Naive thymus-derived CD8-positive, alpha-beta T cell (primary cell): Measurements from ENCODE around the gene SFMBT2. TPM values are rescaled to one million over a fixed set of nuclear protein-coding genes. Genes with fewer than 3 reads are reported as not detected.
"Not testable (repeated sequence)": the region's sequence is repeated elsewhere in the genome, so short reads cannot be mapped to it uniquely, and the experiment has no call there.

Experiments
- ATAC-seq, 2 donors: fragments of 150-1000 bp; cut with Tn5 transposase in 1 of 2; sonication (Bioruptor Pico), chemical (Tn5 transposase) in 1 of 2; 1 replicate in 1 of 2; 2 replicates in 1 of 2; pipeline ENCODE4 v1.10.0; 2021; ENCODE audit warnings: mild to moderate bottlenecking in 2 of 2, moderate library complexity in 2 of 2
- POLR2A ChIA-PET: fragments of 350-600 bp; sonication (Branson Sonifier 250); formaldehyde crosslinking; loops from one replicate; lab custom pipeline; 2021; ENCODE audit warnings: antibody characterized with exemption; lab: Charles Lee
- DNase-seq, 10 donors: peaks; one replicate each; pipeline versions ENCODE4 v3.0.0 to v3.0.0-alpha.2; 2020 to 2022
- H3K27ac Mint-ChIP-seq, 10 donors: one replicate each; pipeline ENCODE4 v1.8.0; 2020 to 2022; ENCODE audit warnings: mild to moderate bottlenecking in 10 of 10, mixed read lengths in 10 of 10, moderate library complexity in 4 of 10, inconsistent platforms in 1 of 10
- H3K27me3 Mint-ChIP-seq, 5 donors: one replicate each; pipeline ENCODE4 v1.8.0; 2021 to 2022; ENCODE audit warnings: mixed read lengths in 5 of 5
- H3K36me3 Mint-ChIP-seq, 3 donors: one replicate each; pipeline ENCODE4 v1.8.0; 2020 to 2022; ENCODE audit warnings: mixed read lengths in 3 of 3, mild to moderate bottlenecking in 2 of 3, inconsistent platforms in 1 of 3
- H3K4me1 Mint-ChIP-seq, 4 donors: one replicate each; pipeline ENCODE4 v1.8.0; 2021 to 2022; ENCODE audit warnings: mixed read lengths in 4 of 4
- H3K4me3 Mint-ChIP-seq, 10 donors: one replicate each; pipeline ENCODE4 v1.8.0; 2020 to 2022; ENCODE audit warnings: mild to moderate bottlenecking in 10 of 10, mixed read lengths in 10 of 10, moderate library complexity in 6 of 10, inconsistent platforms in 1 of 10
- H3K9me3 Mint-ChIP-seq, 9 donors: one replicate each; pipeline ENCODE4 v1.8.0; 2020 to 2022; ENCODE audit warnings: mixed read lengths in 9 of 9, mild to moderate bottlenecking in 3 of 9, inconsistent platforms in 1 of 9, moderate library complexity in 1 of 9
- polyA plus RNA-seq, 3 donors: library from polyadenylated mRNA; unstranded; fragments of 300-500 nt; fragmentation: Illumina TruSeq; gene quantifications; one replicate each; pipeline ENCODE4 v1.2.3, GENCODE V29; 2021
- total RNA-seq, 8 experiments: library from RNA in 2 of 8; stranded (reverse) in 2 of 8; gene quantifications; one replicate each; pipeline ENCODE4 v1.2.3 and lab custom pipeline; 2021 to 2026

SFMBT2 gene
- total and polyA plus RNA-seq, 5 experiments from 2014 or later: 2.2 to 31.8 (median 6.7) TPM

DNA sequence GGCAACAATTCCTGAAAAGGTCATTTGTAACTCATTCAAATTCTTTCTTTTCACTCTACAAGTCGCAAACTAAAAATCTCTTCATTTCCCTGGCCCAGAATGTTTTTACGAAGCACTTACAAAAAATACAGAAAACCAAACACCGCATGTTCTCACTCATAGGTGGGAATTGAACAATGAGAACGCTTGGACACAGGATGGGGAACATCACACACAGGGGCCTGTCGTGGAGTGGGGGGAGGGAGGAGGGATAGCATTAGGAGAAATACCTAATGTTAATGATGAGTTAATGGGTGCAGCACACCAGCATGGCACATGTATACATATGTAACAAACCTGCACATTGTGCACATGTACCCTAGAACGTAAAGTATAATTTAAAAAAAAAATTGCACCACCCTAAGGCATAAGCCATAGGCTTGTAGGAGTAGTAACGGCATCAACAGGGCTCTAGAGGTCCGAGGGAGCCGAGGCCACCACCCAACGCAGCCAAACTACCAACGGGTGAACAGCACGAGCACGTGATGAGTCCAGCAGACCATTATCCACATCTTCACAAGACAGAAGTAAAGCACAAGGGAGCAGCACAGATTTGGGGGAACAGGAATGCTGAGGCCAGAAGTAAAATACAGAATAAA is 98.9 kb downstream of the SFMBT2 start:
- H3K27me3 Mint-ChIP-seq, DNase-seq, H3K9me3 Mint-ChIP-seq, ATAC-seq, H3K4me3 Mint-ChIP-seq, POLR2A ChIA-PET: not testable (repeated sequence)
- peaks cover 18 to 29% (median 27%) of the 10 kb centered on the region in 3 donors for H3K36me3 Mint-ChIP-seq
- peak overlapping the region in 4 of 10 donors; percentile 4 to 88 (median 43) for H3K27ac Mint-ChIP-seq
- H3K4me1 Mint-ChIP-seq: peaks cover 37 to 75% (median 56%) of the 10 kb centered on the region in 4 donors

DNA sequence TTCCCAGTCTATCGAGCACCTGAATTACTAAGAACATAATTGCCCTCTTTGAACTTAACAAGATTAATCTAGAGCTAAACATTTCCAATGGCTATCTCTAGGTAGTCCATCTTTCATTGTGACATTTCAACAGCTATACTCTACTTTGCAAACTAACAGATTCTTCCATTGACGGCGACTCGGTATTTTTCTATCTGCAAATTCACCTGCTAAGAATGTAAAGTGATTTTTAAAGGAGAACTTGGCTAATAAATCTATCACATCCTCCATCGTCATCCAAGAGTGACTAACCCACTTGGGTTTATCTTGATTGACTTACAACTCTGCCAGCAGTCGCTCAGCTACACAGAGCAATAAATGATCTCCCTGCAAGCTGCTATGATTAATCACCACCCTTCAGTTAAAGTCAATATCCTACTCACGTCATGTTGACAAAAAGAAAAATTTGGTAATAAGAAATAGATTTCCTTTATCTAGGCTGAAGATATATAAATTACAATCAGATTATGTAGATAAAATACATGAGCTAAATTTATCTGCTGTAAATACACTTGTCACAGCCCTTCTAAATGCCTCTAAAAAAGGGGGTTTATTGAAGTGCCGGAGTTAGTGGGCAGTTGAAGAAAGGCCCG is 99.5 kb downstream of the SFMBT2 start:
- H3K4me1 Mint-ChIP-seq: peaks cover 32 to 74% (median 51%) of the 10 kb centered on the region in 4 donors
- H3K36me3 Mint-ChIP-seq: peaks cover 18 to 27% (median 27%) of the 10 kb centered on the region in 3 donors
- H3K4me3 Mint-ChIP-seq: no peak overlapping the region
- DNase-seq (no peak), ATAC-seq (no peak)
- POLR2A ChIA-PET: no interaction called here
- peaks cover 0 to 5% (median 0%) of the 10 kb centered on the region in 9 donors for H3K9me3 Mint-ChIP-seq
- H3K27me3 Mint-ChIP-seq: no peaks in the 10 kb centered on the region
- peak overlapping the region in 1 of 10 donors; percentile 4 for H3K27ac Mint-ChIP-seq

DNA sequence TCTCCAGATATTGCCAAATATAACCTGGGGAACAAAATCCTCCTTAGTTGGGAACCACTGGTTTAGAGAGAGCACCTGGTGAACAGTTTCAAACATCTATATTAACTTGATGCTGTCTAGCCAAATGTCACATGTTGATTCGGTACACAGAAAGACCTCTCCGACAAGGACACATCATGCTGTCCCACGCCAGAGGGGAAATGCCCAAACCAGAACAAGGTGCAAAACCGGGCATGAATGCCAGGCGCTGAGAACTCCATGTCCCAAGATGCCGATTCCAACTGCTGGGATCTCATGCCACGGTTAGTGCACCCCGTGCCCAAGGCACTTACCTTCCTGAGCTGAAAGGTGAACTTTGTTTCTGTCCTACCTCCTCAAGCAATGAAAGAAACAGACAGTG is 100.8 kb downstream of the SFMBT2 start:
- DNase-seq: no peak
- Mint-ChIP-seq H3K4me1 (peaks cover 25 to 73% (median 43%) of the 10 kb centered on the region in 4 donors), H3K9me3 (peaks cover 0 to 5% (median 0%) of the 10 kb centered on the region in 9 donors), H3K27ac (no peak overlapping the region), H3K4me3 (no peak overlapping the region), H3K36me3 (peaks cover 18 to 30% (median 26%) of the 10 kb centered on the region in 3 donors), H3K27me3 (no peaks in the 10 kb centered on the region)
- POLR2A ChIA-PET: no interaction called here
- ATAC-seq: no peak

DNA sequence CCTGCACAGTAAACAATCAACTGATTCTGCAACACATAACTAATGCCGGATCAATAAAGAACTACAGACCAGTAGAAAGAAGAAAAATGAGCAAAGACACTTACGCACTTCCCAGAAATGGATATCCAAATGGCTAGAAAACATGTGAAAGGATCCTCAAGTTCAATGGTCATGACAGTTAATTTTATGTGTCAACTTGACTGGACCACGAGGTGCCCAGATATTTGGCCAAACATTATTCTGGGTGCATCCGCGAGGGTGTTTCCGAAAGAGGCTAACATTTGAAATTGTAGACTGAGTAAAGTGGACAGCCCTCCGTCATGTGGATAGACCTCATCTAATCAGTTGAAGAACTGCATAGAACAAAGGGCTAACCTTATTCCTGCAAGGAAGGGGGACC is 102.0 kb downstream of the SFMBT2 start:
- ATAC-seq: no peak
- peak overlapping the region in 2 of 10 donors; percentile 72 to 73 for H3K27ac Mint-ChIP-seq
- H3K36me3 Mint-ChIP-seq: peaks cover 18 to 31% (median 28%) of the 10 kb centered on the region in 3 donors
- POLR2A ChIA-PET: no interaction called here
- DNase-seq: no peak
- peaks cover 0 to 5% (median 0%) of the 10 kb centered on the region in 9 donors for H3K9me3 Mint-ChIP-seq
- no peaks in the 10 kb centered on the region for H3K27me3 Mint-ChIP-seq
- H3K4me1 Mint-ChIP-seq: peaks cover 18 to 73% (median 45%) of the 10 kb centered on the region in 4 donors
- H3K4me3 Mint-ChIP-seq: no peak overlapping the region

- H3K27me3 Mint-ChIP-seq: no peaks in the 10 kb centered on the region
- ATAC-seq (no peak), DNase-seq (no peak)
- H3K4me1 Mint-ChIP-seq: peaks cover 17 to 75% (median 50%) of the 10 kb centered on the region in 4 donors
- peaks cover 0 to 5% (median 0%) of the 10 kb centered on the region in 9 donors for H3K9me3 Mint-ChIP-seq
- H3K27ac Mint-ChIP-seq: peak overlapping the region in 1 of 10 donors; percentile 73
- POLR2A ChIA-PET: no interaction called here
- H3K36me3 Mint-ChIP-seq: peaks cover 18 to 34% (median 26%) of the 10 kb centered on the region in 3 donors
- peak overlapping the region in 1 of 10 donors; percentile 16 for H3K4me3 Mint-ChIP-seq
Observed at GRCh38 chr10:7306616-7307015, 104.2 kb downstream of the SFMBT2 start.

DNA sequence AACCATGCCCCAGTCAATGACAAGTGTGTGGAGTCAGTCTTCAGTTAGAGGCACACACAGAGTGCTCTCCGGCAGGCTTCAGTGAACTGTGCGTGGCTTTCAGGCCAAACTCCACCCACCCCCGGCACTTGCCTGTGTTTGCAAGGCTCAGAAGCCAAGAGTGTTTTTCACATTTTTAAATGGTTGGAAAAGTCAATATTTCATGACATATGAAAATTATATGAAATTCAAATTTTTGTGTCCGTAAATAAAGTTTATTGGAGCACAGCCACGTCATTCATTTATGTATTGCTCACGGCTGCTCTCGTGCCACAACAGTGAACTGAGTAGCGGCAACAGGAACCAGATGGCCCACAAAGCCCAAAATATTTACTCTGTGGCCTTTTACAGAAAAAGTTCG is 104.7 kb downstream of the SFMBT2 start:
- Mint-ChIP-seq H3K27ac (peak overlapping the region in 2 of 10 donors; percentile 38 to 73), H3K9me3 (peaks cover 0 to 5% (median 0%) of the 10 kb centered on the region in 9 donors), H3K4me3 (peak overlapping the region in 1 of 10 donors; percentile 36), H3K4me1 (peaks cover 19 to 75% (median 50%) of the 10 kb centered on the region in 4 donors), H3K27me3 (no peaks in the 10 kb centered on the region), H3K36me3 (peaks cover 15 to 37% (median 31%) of the 10 kb centered on the region in 3 donors)
- ATAC-seq (no peak), DNase-seq (no peak)
- POLR2A ChIA-PET: no interaction called here

DNA sequence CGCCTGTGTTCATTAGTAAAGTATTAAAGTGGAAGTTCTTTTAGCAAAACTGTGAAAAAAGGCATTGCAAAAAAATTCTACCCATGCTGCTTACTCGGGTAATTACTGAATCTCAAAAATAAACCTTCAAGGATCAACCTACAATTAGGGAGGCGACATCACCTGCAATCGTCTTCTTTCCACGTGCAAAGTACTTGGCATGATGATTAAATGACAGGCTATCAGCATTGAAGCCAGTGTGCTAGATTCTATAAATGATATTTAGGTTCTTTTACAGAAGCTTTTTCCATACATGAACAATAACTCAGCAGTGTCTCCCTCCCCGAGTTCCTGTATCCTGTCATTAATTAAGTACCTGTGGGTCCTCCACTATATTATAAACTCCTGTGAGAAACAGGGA is 105.8 kb downstream of the SFMBT2 start:
- no peak for DNase-seq
- H3K4me1 Mint-ChIP-seq: peaks cover 22 to 82% (median 54%) of the 10 kb centered on the region in 4 donors

DNA sequence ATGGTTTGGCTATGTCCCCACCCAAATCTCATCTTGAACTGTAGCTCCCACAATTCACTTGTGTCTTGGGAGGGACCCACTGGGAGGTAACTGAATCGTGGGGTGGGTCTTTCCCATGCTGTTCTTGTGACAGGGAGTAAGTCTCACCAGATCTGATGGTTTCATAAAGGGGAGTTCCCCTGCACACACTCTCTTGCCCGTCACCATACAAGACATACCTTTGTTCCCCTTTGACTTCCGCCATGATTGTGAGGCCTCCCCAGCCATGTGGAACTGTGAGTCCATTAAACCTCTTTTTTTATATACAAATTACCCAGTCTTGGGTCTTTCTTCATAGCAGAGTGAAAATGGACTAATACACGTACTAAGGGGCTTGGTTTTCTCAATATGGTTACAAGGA is 106.7 kb downstream of the SFMBT2 start:
- POLR2A ChIA-PET: interaction anchor here (0.6 kb wide), 1 partner anchor 37 kb away, joined by 3 read pairs; no protein-coding TSS in a partner anchor
- H3K27ac Mint-ChIP-seq: peak overlapping the region in 3 of 10 donors; percentile 29 to 51 (median 38)

More for the DNA sequence above, 105.8 kb downstream of the SFMBT2 start:
- Mint-ChIP-seq H3K27ac (peak overlapping the region in 2 of 10 donors; percentile 9 to 51), H3K9me3 (peaks cover 0 to 5% (median 0%) of the 10 kb centered on the region in 9 donors), H3K4me3 (no peak overlapping the region), H3K36me3 (peaks cover 14 to 37% (median 27%) of the 10 kb centered on the region in 3 donors), H3K27me3 (no peaks in the 10 kb centered on the region)
- POLR2A ChIA-PET: no interaction called here
- no peak for ATAC-seq

GRCh38 chr10:7302930-7303557 is 107.8 kb downstream of the SFMBT2 start:
- ATAC-seq (no peak), DNase-seq (no peak)
- peaks cover 0 to 4% (median 0%) of the 10 kb centered on the region in 9 donors for H3K9me3 Mint-ChIP-seq
- H3K27ac Mint-ChIP-seq: peak overlapping the region in 3 of 10 donors; percentile 12 to 78 (median 16)
- H3K27me3 Mint-ChIP-seq: no peaks in the 10 kb centered on the region
- peaks cover 5 to 25% (median 24%) of the 10 kb centered on the region in 3 donors for H3K36me3 Mint-ChIP-seq
- peaks cover 29 to 88% (median 66%) of the 10 kb centered on the region in 4 donors for H3K4me1 Mint-ChIP-seq
- H3K4me3 Mint-ChIP-seq: peak overlapping the region in 1 of 10 donors; percentile 42
- POLR2A ChIA-PET: no interaction called here

More for the DNA sequence above, 106.7 kb downstream of the SFMBT2 start:
- no peaks in the 10 kb centered on the region for H3K27me3 Mint-ChIP-seq
- DNase-seq: no peak
- peaks cover 14 to 34% (median 30%) of the 10 kb centered on the region in 3 donors for H3K36me3 Mint-ChIP-seq
- no peak overlapping the region for H3K4me3 Mint-ChIP-seq
- peaks cover 25 to 88% (median 59%) of the 10 kb centered on the region in 4 donors for H3K4me1 Mint-ChIP-seq
- peaks cover 0 to 5% (median 0%) of the 10 kb centered on the region in 9 donors for H3K9me3 Mint-ChIP-seq
- no peak for ATAC-seq

DNA sequence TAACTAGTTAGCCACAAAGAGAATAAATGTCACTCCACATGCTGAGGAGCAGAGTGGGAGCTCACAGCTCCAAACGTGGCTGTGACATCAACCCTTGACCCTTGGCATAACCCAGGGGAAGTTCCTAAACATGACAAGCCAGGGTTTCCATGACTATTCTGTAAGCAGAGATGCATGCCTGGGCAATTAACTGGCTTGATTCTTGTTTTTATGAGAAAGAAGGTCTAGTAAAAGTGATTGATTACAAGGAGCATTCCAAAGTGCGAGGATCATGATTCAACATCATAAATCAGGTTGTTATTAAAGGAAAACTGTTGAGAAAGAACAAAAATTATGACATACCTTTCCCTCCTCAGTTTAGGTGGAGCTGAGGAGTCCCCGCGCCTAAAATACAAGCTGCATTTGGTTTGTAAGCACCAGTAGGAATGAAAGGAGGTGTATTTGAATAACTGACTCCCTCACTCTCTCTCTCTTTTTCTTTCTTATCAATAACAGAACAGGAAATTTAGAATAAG is 108.4 kb downstream of the SFMBT2 start:
- no peaks in the 10 kb centered on the region for H3K27me3 Mint-ChIP-seq
- H3K27ac Mint-ChIP-seq: peak overlapping the region in 3 of 10 donors; percentile 27 to 78 (median 40)
- no peak for DNase-seq
- no peak for ATAC-seq
- H3K4me1 Mint-ChIP-seq: peaks cover 30 to 87% (median 70%) of the 10 kb centered on the region in 4 donors
- H3K36me3 Mint-ChIP-seq: peaks cover 4 to 25% (median 23%) of the 10 kb centered on the region in 3 donors
- H3K4me3 Mint-ChIP-seq: no peak overlapping the region
- POLR2A ChIA-PET: no interaction called here
- H3K9me3 Mint-ChIP-seq: peaks cover 0 to 4% (median 0%) of the 10 kb centered on the region in 9 donors

DNA sequence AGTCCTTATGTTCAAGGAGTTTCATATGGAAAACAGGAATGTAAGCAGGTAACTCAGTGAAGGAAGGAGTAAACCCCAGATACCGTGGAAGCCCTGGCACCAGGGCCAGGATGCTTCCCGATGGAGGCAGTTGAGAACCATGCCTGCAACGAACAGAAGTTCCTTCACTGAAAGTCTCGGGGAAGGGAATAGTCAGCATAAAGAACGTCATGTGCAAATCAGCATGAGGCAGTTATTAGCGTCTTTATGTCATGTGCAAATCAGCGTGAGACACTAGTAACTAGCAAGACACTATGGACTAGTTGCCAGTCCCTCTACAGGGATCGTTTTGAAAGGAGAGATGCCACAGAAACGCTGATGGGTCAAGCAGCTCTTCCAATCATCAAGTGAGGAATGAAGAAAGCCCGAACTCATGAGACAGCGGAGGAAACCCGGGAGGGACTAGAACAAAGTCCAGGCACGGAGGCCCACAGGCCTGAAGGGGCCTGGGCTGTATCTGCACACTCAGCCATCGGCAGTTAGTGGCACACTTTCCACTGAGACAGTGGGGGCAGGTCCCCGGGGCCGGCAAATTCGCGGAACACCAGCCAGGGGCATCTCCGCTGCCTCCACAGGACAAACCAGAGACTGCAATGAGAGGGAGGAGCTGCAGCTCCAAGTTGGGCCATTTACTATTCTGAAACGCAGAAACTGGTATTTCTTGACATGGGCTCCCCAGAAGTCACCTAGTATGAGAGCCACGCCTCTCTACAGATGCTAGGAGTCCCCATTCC is 109.6 kb downstream of the SFMBT2 start:
- peaks cover 0 to 2% (median 0%) of the 10 kb centered on the region in 9 donors for H3K9me3 Mint-ChIP-seq
- no peak overlapping the region for H3K4me3 Mint-ChIP-seq
- peaks cover 39 to 89% (median 78%) of the 10 kb centered on the region in 4 donors for H3K4me1 Mint-ChIP-seq
- DNase-seq: no peak
- peaks cover 0 to 30% (median 19%) of the 10 kb centered on the region in 3 donors for H3K36me3 Mint-ChIP-seq
- no peak for ATAC-seq
- POLR2A ChIA-PET: no interaction called here
- no peaks in the 10 kb centered on the region for H3K27me3 Mint-ChIP-seq
- peak overlapping the region in 6 of 10 donors; percentile 28 to 68 (median 43) for H3K27ac Mint-ChIP-seq
